GM13977 (cell line): ENCODE measurements around the gene FBLN2.

Source experiments
- DNase-seq: peaks from one replicate; pipeline ENCODE4 v3.0.0; 2012; ENCODE audit warnings: low spot score
- CTCF ChIP-seq: IDR thresholded peaks from 2 replicates; pipeline ENCODE4 v1.5.1; 2012; ENCODE audit warnings: mild to moderate bottlenecking, control low read depth; ENCODE audit not compliant: insufficient read depth; ENCODE audit errors: extremely low read depth, missing control alignments
- in situ Hi-C: fragments of 300-500 bp; cut with MboI; formaldehyde crosslinking; loops from one replicate; pipeline ENCODE4 v1.12.0; 2022; ENCODE audit warnings: low sequenced_read_pairs, low pct_unique_long_range_greater_than_20kb, mixed read lengths, inconsistent platforms; ENCODE audit not compliant: unreplicated experiment

The FBLN2 gene

GRCh38 chr3:13565581-13566452 is 16.9 kb downstream of the FBLN2 start:
- no peak for TF ChIP-seq CTCF
- DNase-seq = no peak
- in situ Hi-C loops = no loop called here

DNA sequence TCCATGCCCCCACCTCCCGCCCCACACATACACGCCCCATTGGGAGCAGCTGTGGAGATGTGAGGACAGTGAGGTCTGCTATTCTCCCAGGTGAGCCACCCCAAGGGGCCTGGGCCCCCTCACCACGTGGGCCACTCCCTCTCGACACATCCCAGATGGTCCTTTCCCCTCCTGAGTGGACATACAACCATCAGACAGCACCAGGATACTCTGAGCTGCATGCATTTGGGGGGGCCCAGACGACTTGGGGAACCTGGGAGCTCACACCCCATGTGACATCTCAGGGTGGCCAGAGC is 17.5 kb downstream of the FBLN2 start:
- in situ Hi-C loops = no loop called here

GRCh38 chr3:13566769-13567310 is 17.9 kb downstream of the FBLN2 start:
- TF ChIP-seq CTCF = no peak
- in situ Hi-C loops = no loop called here
- DNase-seq = no peak

More for the DNA sequence above, 17.5 kb downstream of the FBLN2 start:
- no peak for DNase-seq
- no peak for TF ChIP-seq CTCF

DNA sequence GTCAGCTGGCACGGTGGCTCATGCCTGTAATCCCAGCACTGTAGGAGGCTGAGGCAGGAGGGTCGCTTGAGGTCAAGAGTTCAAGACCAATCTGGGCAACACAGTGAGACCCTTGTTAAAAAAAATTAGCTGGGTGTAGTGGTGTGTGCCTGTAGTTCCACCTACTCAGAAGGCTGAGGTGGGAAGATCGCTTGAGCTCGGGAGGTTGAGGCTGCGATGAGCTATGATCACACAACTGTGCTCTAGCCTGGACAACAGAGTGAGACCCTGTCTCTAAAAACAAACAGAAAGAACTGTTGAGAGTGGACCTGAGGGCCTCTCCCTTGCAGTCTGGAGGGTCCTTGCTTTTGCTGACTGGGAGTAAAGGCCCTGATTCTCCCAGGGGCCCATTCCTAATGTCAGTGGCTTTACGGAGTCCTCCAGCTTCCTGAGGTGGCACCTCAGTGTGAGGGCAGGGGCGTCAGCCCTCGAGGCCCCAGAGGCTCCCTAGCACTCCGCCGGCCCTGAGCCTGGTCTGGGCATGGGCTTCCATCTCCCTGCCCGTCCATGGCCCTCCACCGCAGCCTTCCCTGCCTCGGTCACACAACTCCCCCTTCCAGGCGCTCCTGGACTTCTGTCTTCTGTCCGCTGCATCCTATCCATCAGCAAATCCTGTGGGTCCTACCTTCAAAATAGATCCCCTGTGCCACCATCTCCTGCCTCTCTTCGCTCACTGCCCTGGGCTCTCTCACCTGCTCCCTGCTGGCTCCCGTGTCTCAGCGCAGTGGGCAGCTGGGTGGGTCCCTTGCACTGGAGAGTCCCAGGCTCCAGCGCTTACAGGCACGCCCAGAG is 19.0 kb downstream of the FBLN2 start:
- in situ Hi-C loops = no loop called here
- no peak for TF ChIP-seq CTCF
- no peak for DNase-seq

- no peak for DNase-seq
- in situ Hi-C loops = no loop called here
- no peak for TF ChIP-seq CTCF
Observed at GRCh38 chr3:13568515-13569028, 19.6 kb downstream of the FBLN2 start.

DNA sequence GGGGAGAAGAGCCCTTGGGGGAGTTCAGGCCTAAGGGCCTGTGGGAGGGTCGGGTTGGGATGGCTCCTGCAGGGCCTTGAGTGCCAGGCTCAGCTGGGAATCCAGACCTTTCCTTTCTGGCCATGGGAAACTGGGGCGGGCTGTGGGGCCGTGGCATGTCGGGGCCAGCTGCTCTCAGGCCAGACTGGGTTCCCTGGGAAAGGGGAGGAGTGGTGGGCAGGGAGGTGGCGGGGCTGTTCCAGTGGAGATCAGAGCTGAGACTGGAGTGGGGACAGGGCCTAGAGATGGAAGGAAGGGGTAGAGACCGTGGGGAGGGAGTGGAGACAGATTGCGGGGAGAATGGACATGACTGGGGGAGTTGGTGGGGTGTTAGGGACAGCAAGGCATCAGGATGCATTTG is 20.3 kb downstream of the FBLN2 start:
- no peak for TF ChIP-seq CTCF
- in situ Hi-C loops = no loop called here
- DNase-seq = no peak
